ENCODE measurements around the gene PEAK1.

PEAK1 gene

DNA sequence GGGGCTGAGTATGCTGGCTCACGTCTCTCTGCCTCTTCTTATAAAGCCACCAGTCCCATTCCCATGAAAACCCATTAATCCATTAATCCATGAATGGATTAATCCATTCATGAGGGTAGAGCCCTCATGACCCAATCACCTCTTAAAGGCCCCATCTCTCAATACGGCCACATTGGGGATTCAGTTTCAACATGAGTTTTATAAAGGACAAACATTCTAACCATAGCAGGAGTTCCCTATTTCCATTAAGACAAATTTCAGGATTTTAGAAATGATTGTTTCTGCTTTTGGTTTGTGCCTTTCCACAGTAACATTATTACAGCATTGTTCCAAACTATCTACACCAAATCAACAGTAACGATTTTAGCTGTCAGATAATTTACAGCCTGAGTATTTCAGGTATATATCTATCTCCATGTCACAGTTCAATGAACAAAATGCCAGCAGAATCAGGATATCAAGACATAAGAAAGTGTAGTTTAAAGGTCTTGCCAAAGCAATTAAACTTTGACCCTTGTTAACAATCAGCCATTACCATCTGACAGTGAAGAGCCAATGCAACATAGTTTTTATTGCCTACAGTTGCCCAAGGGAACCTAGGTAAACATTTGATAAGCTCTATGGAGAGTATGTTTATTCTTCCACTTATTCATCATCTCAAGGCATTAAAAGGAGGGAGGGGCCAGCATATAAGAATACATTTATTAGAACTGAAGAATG, 352.8 kb downstream of the PEAK1 start:
- DNase-seq (ENCODE audit: low read depth in 2 of 2) = no peak

DNA sequence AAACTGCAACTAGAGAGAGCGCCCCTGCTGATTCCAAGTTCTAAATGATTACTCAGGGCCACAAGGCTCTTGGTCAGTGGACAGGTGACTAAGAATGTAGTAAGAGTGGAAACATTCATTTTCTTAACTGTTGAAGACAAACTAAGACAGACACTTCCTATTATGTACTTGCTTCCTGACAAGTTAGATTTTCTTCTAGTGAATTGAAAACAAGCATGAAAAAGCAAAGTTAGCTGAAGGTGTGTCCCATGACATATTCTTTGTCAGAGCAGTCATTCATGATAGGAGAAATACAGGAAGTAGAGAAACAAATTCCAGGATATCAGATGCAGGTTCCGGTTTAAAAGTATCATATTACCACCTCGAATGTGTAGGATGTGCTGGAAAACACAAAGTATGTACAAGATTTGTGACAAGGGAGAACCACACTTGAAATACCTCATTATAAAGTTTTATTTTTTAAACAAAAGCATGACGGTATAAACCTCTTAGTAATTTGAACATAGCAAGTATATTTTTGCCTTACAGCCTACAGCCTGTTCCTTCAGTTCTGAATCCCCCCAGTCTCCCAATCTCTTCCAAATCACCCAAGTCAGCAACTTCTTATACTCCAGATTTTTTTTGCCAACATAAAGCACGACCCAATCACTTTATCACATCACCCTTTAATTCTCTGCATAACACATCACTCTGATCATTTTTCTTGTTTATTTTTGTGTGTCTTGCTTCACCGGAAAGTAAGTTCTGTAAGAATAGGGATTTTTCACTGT, 355.2 kb downstream of the PEAK1 start:
- DNase-seq (ENCODE audit: low read depth in 2 of 2) = no peak

DNA sequence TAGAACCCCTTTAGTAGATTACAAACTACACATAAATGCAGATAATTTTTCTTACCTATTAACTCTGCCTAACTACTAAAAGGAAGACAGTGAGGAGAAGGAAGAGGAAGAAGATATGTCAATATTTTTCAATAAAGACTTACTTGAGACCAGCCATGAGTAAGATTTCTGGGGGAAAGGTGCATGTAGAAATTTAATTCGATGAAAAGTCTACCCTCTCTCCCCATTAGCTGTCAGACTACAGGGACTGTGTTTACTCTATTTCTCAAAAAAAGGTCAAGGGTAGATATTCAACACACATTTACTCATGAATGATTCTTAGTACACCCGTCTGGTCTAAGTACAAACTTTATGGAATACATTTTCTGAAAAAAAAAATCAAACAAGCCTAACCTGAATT, 355.8 kb downstream of the PEAK1 start:
- DNase-seq (ENCODE audit: low read depth in 2 of 2) = no peak

DNA sequence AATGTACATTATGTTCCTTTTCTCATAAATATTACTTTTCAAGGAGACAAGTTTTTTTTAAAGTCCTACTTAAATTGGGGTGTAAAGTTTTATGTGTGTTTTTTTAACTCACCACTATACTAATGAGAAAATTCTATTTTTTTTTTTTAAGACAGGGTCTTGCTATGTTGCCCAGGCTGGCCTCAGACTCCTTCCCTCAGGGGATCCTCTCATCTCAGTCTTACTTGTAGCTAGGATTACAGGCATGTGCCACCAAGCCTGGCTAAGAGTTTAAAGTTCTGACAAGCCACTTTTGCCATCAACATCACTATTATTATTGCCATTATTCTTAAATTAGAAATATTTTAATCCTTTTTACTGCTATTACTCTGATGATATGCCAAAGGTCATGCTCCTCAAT, 356.7 kb downstream of the PEAK1 start:
- DNase-seq (ENCODE audit: low read depth in 2 of 2) = no peak

DNA sequence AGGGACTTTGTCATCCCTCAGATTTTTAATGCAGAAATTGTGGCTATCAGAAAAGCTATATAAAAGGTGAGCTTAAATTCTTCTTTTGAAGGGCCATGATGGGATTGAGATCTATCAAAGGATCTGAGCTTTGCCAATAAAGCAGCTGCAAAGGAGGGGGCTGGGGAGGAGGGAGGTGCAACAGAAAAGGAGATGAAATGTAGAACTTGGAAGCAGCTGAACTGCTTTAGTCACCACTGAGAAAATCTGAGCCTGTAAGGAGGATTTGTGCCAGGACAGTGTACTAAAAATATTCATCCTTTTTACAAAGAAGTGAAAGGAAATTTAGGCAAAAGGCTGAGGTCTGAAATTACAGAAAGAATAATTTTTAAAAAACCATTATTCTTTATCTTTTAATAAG, 359.4 kb downstream of the PEAK1 start:
- DNase-seq (ENCODE audit: low read depth in 2 of 2) = no peak

DNA sequence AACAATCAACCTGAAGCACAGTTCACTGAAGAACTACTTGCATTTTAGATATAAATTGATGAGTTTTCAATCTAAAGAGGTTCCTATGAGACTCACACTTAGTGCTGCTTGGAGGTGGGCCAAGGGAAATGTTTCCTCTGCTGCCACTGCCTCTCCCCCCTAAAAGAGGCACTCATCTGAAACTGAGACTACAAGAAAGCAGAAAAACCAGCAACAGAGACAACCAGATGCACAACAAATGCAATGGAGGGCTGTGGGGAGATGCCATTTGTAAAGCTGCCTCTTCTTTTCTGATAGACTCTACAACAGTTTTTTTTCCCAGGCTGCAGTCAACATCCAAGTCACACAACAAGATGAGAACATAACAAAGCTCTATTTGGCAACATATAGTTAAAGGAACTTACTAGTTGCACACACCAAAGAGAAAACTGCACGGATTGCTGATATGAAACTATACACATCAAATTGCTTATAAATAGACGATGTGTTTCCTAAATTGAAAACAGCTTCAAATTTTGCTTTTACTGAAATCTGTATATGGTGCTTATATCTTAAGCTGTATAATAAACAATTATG, 360.0 kb downstream of the PEAK1 start:
- DNase-seq (ENCODE audit: low read depth in 2 of 2) = no peak

DNA sequence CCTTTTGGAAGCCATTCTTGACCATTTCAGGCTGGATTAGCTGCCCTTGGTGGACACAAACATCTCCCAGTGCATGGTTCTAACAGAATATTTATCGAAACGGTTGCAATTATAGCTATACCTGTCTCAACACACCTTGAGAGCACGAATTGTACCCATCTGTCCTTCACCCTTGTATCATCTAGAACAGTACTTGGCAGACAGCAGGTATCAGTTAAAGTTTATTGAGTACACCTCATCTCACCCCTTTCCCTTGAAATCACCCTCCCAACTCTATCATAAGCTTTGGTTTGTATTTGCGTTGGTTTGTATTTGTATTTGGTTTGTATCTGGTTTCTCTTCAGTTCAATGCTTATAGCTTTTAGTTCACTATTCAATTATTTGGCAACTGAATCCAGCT, 361.4 kb downstream of the PEAK1 start:
- no peak for DNase-seq (ENCODE audit: low read depth in 2 of 2)

DNA sequence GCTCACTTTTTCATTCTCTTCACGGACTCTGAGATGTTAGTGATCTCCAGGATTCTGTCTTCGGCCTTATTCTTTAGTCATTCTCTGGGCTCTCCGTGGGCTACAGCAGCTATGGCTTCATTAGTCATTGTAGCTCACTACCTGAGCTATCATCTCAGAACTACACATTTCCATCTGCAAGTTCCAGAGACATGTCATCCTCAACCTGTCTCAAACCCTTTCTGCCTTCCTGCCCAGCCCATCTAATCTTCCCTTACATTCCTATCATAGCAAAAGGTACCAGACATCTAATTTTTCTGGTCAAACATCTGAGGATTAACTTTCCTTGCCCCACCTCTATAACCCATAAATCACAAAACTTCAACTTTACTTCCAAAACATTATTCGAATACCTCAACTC, 362.2 kb downstream of the PEAK1 start:
- DNase-seq (ENCODE audit: low read depth in 2 of 2) = no peak

DNA sequence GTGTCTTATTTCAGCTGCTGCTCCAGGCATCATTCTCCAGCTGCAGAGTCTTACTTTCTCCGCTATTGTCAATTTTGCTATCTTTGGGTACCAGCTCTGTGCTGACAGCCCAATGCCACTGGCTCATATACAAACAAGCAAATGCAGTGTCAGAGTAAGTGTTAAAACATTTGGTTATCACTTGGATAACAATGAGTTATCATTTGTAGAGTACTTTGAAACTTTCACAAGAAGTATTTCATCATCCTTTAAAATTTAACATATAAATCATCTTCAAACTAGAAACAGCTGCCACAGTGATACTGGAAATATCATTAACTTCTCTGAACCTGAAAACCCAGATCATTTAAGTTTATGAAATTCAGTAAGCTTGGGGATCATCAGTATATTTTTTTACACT, 362.8 kb downstream of the PEAK1 start:
- no peak for DNase-seq (ENCODE audit: low read depth in 2 of 2)

DNA sequence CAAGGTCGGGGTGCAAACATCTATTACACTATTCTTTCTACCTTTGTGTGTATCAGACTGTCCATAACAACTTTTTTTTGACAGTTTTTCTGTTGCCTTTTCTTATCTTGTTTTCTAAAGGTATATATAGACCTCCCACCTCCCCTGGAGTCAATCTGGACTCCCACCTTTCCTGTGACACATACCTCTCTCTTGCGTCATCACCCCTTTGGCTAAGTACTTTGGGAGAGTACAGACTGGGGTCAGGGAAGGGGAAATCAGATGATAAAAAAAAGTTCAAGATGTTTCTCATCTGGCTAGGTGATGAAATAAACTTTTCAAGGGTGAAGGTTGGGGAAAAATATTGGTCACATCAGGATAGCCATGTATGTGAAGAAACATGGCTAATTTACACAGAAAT, 366.2 kb downstream of the PEAK1 start:
- DNase-seq (ENCODE audit: low read depth in 2 of 2) = no peak

DNA sequence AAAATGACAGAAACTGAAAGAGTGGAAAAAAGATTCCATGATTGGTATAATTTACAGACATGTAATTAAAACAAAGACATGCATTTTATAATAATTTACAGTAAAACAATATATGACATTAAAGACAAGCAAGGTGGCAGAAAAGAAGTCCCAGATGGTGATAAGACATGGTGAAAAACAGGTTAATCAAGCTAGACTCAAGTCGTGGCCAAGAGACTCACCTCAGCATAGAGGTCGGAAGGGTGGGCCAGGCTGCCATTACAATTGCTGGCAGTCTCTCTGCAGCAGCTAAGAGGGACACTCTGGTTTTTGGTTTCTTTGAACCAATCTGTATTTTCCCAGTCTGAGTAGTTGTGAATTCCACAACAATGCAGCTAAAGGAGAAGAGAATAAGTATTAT, 367.3 kb downstream of the PEAK1 start:
- no peak for DNase-seq (ENCODE audit: low read depth in 2 of 2)
